K562 (cell line): ENCODE measurements around the gene CPM. TPM values are rescaled to one million over a fixed set of nuclear protein-coding genes. Genes with fewer than 3 reads are reported as not detected.

Experiments used
- ATAC-seq: fragments of 200-7000 bp; cut with Tn5 transposase; 3 replicates; pipeline ENCODE4 v1.9.1; 2020; ENCODE audit warnings: moderate library complexity
- BruUV-seq: library from RNA; stranded (reverse); fragments of 400-500 nt; replicated peaks from 2 replicates; lab custom pipeline; 2021; lab: Mats Ljungman, UMichigan
- CTCF ChIA-PET: fragments of 300-600 bp; formaldehyde crosslinking; extraction: SDS; loops from one replicate; lab custom pipeline; 2021; ENCODE audit warnings: low intra/inter-chr PET ratio; lab: Yijun Ruan, JAX
- POLR2A ChIA-PET: fragments of 300-600, 350-650 bp; sonication (Branson Sonifier 250); formaldehyde crosslinking; extraction: SDS; loops from one replicate; lab custom pipeline; 2021; ENCODE audit warnings: antibody characterized with exemption, inconsistent platforms; lab: Yijun Ruan, JAX
- DNase-seq, 4 experiments: peaks; one replicate each; pipeline versions ENCODE4 v3.0.0 to v3.0.0-alpha.2; 2011 to 2018; ENCODE audit warnings: low spot score in 3 of 4, mixed read lengths in 3 of 4; ENCODE audit errors: extremely low read depth in 1 of 4
- FAIRE-seq: peaks from 2 replicates; lab custom pipeline; 2011; peaks lifted over from hg19 to GRCh38; lab: Jason Lieb, UNC
- H2AFZ ChIP-seq: 2 replicates; pipeline ENCODE4 v1.6.0; 2011; ENCODE audit warnings: low read depth, low read length, control low read depth, inconsistent platforms
- H3K27ac ChIP-seq: fragments of 200-600 bp; 3 replicates; pipeline ENCODE4 v1.8.0; 2011; ENCODE audit warnings: low read depth, mild to moderate bottlenecking, control low read depth, inconsistent platforms, low read length, moderate library complexity, mixed read lengths; ENCODE audit errors: extremely low read depth
- H3K27me3 ChIP-seq, 2 experiments: fragments of 300-600 bp in 1 of 2; 2 replicates in 1 of 2; 3 replicates in 1 of 2; pipeline versions ENCODE4 v1.6.0 to v1.8.0; 2011; ENCODE audit warnings: inconsistent platforms in 2 of 2, low read length in 2 of 2, mild to moderate bottlenecking in 1 of 2, mixed read lengths in 1 of 2, moderate library complexity in 1 of 2; ENCODE audit not compliant: control insufficient read depth in 2 of 2, insufficient read depth in 2 of 2
- H3K36me3 ChIP-seq: fragments of 300-600 bp; 3 replicates; pipeline ENCODE4 v1.8.0; 2011; ENCODE audit warnings: mild to moderate bottlenecking, low read length, inconsistent platforms; ENCODE audit not compliant: control insufficient read depth, insufficient read depth
- H3K4me1 ChIP-seq, 2 experiments: fragments of 200-600 bp in 1 of 2; replicated peaks in 1 of 2; 2 replicates in 1 of 2; 3 replicates in 1 of 2; pipeline versions ENCODE4 v1.5.1 to v1.8.0; 2011; ENCODE audit warnings: inconsistent platforms in 2 of 2, low read length in 2 of 2, mild to moderate bottlenecking in 1 of 2, mixed read lengths in 1 of 2, moderate library complexity in 1 of 2; ENCODE audit not compliant: control insufficient read depth in 2 of 2, insufficient read depth in 2 of 2
- H3K4me2 ChIP-seq: 2 replicates; pipeline ENCODE4 v1.6.1; 2011; ENCODE audit warnings: low read length, control low read depth, inconsistent platforms, mixed read lengths; ENCODE audit not compliant: insufficient read depth
- H3K4me3 ChIP-seq: fragments of 200-600 bp; sonication (generic), shearing (Covaris generic); 2 replicates; pipeline ENCODE4 v1.5.1; 2016; ENCODE audit warnings: control low read depth, inconsistent platforms
- H3K79me2 ChIP-seq: fragments of 200-600 bp; 3 replicates; pipeline ENCODE4 v1.8.0; 2011; ENCODE audit warnings: low read length, inconsistent platforms; ENCODE audit not compliant: control insufficient read depth, insufficient read depth
- H3K9ac ChIP-seq, 2 experiments: 2 replicates each; pipeline versions ENCODE4 v1.6.0 to v1.6.1; 2011; ENCODE audit warnings: low read depth in 2 of 2, low read length in 2 of 2, control low read depth in 1 of 2, inconsistent platforms in 1 of 2, mild to moderate bottlenecking in 1 of 2, mixed read lengths in 1 of 2; ENCODE audit not compliant: insufficient read depth in 1 of 2
- H3K9me1 ChIP-seq: one replicate; pipeline ENCODE4 v1.6.0; 2011; ENCODE audit warnings: inconsistent platforms, mild to moderate bottlenecking, low read length, moderate library complexity; ENCODE audit not compliant: control insufficient read depth, insufficient read depth
- H3K9me3 ChIP-seq: replicated peaks from 2 replicates; pipeline ENCODE4 v1.5.1; 2011; ENCODE audit warnings: low read depth, low read length, inconsistent platforms; ENCODE audit not compliant: control insufficient read depth, insufficient read depth
- H4K20me1 ChIP-seq: replicated peaks from 2 replicates; pipeline ENCODE4 v1.6.1; 2011; ENCODE audit warnings: low read length, inconsistent platforms, mixed read lengths; ENCODE audit not compliant: control insufficient read depth, insufficient read depth
- CREB1 ChIP-seq, 2 experiments: sonication (generic) in 1 of 2; formaldehyde crosslinking in 1 of 2; IDR thresholded peaks; 2 replicates each; pipeline versions ENCODE4 v1.6.1 to v1.8.0; 2012 to 2022; ENCODE audit warnings: inconsistent platforms in 1 of 2, mild to moderate bottlenecking in 1 of 2, missing genetic modification reagents in 1 of 2, moderate library complexity in 1 of 2
- ESRRB ChIP-seq: fragments of 250-450 bp; sonication (Bioruptor Pico); IDR thresholded peaks from 2 replicates; pipeline ENCODE4 v1.5.0; 2020; ENCODE audit warnings: mild to moderate bottlenecking, moderate library complexity, borderline replicate concordance
- MAFK ChIP-seq: IDR thresholded peaks from 2 replicates; pipeline ENCODE4 v1.6.1; 2011; ENCODE audit warnings: low read length, improper control_type of control experiment
- NCOR1 ChIP-seq: fragments of 450-650 bp; IDR thresholded peaks from 2 replicates; pipeline ENCODE4 v1.6.1; 2016; ENCODE audit warnings: mild to moderate bottlenecking, moderate library complexity
- NFATC3 ChIP-seq: fragments of 450-650 bp; IDR thresholded peaks from 2 replicates; pipeline ENCODE4 v1.6.1; 2017; ENCODE audit warnings: mild to moderate bottlenecking
- SNRNP70 ChIP-seq: fragments of 200-400 bp; formaldehyde crosslinking; optimal IDR thresholded peaks from 2 replicates; pipeline ENCODE3; 2017; ENCODE audit warnings: low read depth, low read length
- TAF15 ChIP-seq: fragments of 200-400 bp; formaldehyde crosslinking; IDR thresholded peaks from 2 replicates; pipeline ENCODE4 v1.6.1; 2017; ENCODE audit warnings: mild to moderate bottlenecking, low read depth, low read length, moderate library complexity
- TRIM24 ChIP-seq, 2 experiments: fragments of 450-650 bp; IDR thresholded peaks; 2 replicates each; pipeline ENCODE4 v1.6.1; 2016
- ZBED1 ChIP-seq: IDR thresholded peaks from 2 replicates; pipeline ENCODE4 v1.6.1; 2014
- ZKSCAN1 ChIP-seq: fragments of 150-350 bp; IDR thresholded peaks from 2 replicates; pipeline ENCODE4 v1.6.1; 2016; ENCODE audit warnings: low read depth, low read length
- ZNF3 ChIP-seq: fragments of 250-450 bp; sonication (Bioruptor Pico); IDR thresholded peaks from 2 replicates; pipeline ENCODE4 v1.5.0; 2021; ENCODE audit warnings: mild to moderate bottlenecking, moderate library complexity
- ZNF586 ChIP-seq: fragments of 450-650 bp; formaldehyde crosslinking; conservative IDR thresholded peaks from 2 replicates; pipeline ENCODE4 v1.4.0; 2020; ENCODE audit warnings: mild to moderate bottlenecking, moderate library complexity
- ZNF707 ChIP-seq: fragments of 250-450 bp; sonication (Bioruptor Pico); conservative IDR thresholded peaks from 2 replicates; pipeline ENCODE4 v1.8.0; 2022; ENCODE audit warnings: inconsistent platforms, mild to moderate bottlenecking, moderate library complexity
- WGBS: fragments of 100-300 bp; shearing (Covaris generic); methylation state at CpG from one replicate; pipeline ENCODE4 v1.1.6; 2016; ENCODE audit warnings: low coverage, mixed read lengths; ENCODE audit not compliant: insufficient coverage; ENCODE audit errors: missing lambda C conversion rate; 5-methylcytosine and 5-hydroxymethylcytosine counted together
- in situ Hi-C: fragments of 300-500 bp; cut with MboI; formaldehyde crosslinking; loops from 4 replicates; pipeline ENCODE4 v1.15.0; 2018; ENCODE audit warnings: inconsistent platforms, mixed read lengths
- intact Hi-C: fragments of 100-400 bp; cut with micrococcal nuclease; formaldehyde crosslinking; loops from 2 replicates; pipeline ENCODE4 v1.14.2; 2022
- polyA plus RNA-seq, 8 experiments: library from polyadenylated mRNA; depleted of rRNA in 4 of 8; stranded (reverse) in 5 of 8; unstranded in 3 of 8; fragments of >200 nt; fragmentation: Nextera tagmentation in 2 of 8; fragmentation: Illumina TruSeq in 1 of 8; extraction: Ambion mirVana in 2 of 8; extraction: Trizol in 1 of 8; gene quantifications; 2 replicates each; pipeline versions ENCODE4 v1.2.1 to v1.2.3, GENCODE V29; 2011 to 2014; ENCODE audit warnings: inconsistent platforms in 1 of 8, missing spikeins in 1 of 8
- total RNA-seq, 7 experiments: library from RNA; depleted of rRNA in 6 of 7; stranded (reverse); fragments of >200 nt in 6 of 7; fragmentation: Illumina TruSeq in 2 of 7; extraction: Trizol in 2 of 7; gene quantifications; 2 replicates each; pipeline versions ENCODE4 v1.2.1 to v1.2.3, GENCODE V29; 2011 to 2021; ENCODE audit warnings: low replicate concordance in 1 of 7
- TF ChIP-seq, protein P1 (sequence below), 3 experiments: IDR thresholded peaks in 2 of 3; conservative IDR thresholded peaks in 1 of 3; 2 replicates each; pipeline ENCODE4 v1.5.1; 2011 to 2012; ENCODE audit warnings: low read length in 3 of 3, mild to moderate bottlenecking in 3 of 3, control low read depth in 2 of 3, improper control_type of control experiment in 1 of 3, inconsistent platforms in 1 of 3, low read depth in 1 of 3, mixed read lengths in 1 of 3, moderate library complexity in 1 of 3; ENCODE audit not compliant: insufficient read depth in 2 of 3
- TF ChIP-seq, protein P2 (sequence below): sonication (generic); formaldehyde crosslinking; IDR thresholded peaks from 2 replicates; pipeline ENCODE4 v1.8.1; 2023; ENCODE audit warnings: mild to moderate bottlenecking, missing genetic modification reagents, moderate library complexity

The CPM gene
- total and polyA plus RNA-seq, 9 of the 15 experiments (the other 6 are each of a cell fraction or from before 2014, with no cell fraction given), result 0.31 TPM; not detected in 8

DNA sequence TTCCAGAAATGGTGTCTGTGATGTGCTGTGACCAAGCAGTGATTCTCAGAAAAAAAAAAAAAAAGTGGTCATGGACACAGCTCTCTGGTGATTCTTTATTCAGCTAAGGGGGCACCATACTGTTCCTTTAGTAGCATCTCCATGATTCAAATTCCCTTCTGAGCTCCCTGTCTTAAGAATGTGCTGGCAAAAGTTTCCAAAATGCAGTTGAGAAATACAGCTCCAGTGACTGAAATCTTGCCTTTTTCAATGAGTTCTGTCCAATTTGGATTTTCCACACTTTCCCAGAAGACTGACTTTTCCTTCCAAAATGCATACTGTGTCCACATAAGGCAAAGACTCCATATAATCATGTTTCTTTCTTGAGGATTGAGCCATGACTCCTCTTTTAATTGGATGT lies 24.3 kb upstream of the CPM start:
- in situ Hi-C loops (no loop called here), intact Hi-C loops (no loop called here)
- no peak for DNase-seq
- Histone ChIP-seq H4K20me1 (no peaks in the 10 kb centered on the region), H3K4me1 (no peaks in the 10 kb centered on the region), H3K9me1 (no peaks in the 10 kb centered on the region), H3K36me3 (no peaks in the 10 kb centered on the region), H3K4me2 (no peak overlapping the region)
- no TSS peak for BruUV-seq
- POLR2A ChIA-PET, result interaction anchor here (0.6 kb wide), 2 partner anchors 143 to 407 kb away, joined by 3 to 4 read pairs; no protein-coding TSS in a partner anchor
- TF ChIP-seq TRIM24 (IDR thresholded peaks at IDR 0.05) (no peak), CREB1 (IDR thresholded peaks at IDR 0.05) (no peak), CREB1 (CRISPR knock-in tag; IDR thresholded peaks at IDR 0.05) (no peak)
- TF ChIP-seq, all 486 proteins: peak for 0
- Histone ChIP-seq H3K79me2 (no peaks in the 10 kb centered on the region), H3K9me3 (no peaks in the 10 kb centered on the region), H3K27me3 (no peaks in the 10 kb centered on the region), H2AFZ (no peak overlapping the region), H3K9ac (no peak overlapping the region), H3K4me3 (no peak overlapping the region), H3K27ac (no peak overlapping the region)
- FAIRE-seq, result no peak
- CTCF ChIA-PET, result interaction anchor here (0.7 kb wide), 1 partner anchor 89 kb away, joined by 3 read pairs; no protein-coding TSS in a partner anchor
- no peak for ATAC-seq

DNA sequence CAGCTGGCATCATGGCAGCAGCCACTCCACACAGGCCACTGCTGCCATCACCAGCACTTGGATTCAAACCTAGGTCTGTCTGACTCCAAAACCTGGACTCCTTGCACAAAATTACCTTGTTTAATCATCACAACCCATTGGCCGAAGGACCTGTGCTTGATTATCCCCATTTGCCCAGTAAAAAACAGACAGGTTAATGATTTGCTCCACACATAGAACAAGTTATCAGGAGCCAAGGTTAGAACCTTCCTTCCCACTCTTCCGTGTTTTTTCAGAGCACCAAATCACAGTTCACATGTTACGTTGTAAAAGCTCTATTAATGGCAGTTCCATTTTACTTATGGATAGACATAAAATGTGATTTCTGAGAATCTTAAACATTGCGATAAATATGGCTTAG lies 23.5 kb upstream of the CPM start:
- ATAC-seq (no peak), FAIRE-seq (no peak), DNase-seq (no peak)
- Histone ChIP-seq H3K4me2 (no peak overlapping the region), H3K27me3 (no peaks in the 10 kb centered on the region), H3K4me1 (no peaks in the 10 kb centered on the region), H3K36me3 (no peaks in the 10 kb centered on the region), H4K20me1 (no peaks in the 10 kb centered on the region), H2AFZ (no peak overlapping the region), H3K9me3 (no peaks in the 10 kb centered on the region), H3K79me2 (no peaks in the 10 kb centered on the region), H3K4me3 (no peak overlapping the region), H3K27ac (no peak overlapping the region), H3K9me1 (no peaks in the 10 kb centered on the region), H3K9ac (no peak overlapping the region)
- TF ChIP-seq, protein P1, sequence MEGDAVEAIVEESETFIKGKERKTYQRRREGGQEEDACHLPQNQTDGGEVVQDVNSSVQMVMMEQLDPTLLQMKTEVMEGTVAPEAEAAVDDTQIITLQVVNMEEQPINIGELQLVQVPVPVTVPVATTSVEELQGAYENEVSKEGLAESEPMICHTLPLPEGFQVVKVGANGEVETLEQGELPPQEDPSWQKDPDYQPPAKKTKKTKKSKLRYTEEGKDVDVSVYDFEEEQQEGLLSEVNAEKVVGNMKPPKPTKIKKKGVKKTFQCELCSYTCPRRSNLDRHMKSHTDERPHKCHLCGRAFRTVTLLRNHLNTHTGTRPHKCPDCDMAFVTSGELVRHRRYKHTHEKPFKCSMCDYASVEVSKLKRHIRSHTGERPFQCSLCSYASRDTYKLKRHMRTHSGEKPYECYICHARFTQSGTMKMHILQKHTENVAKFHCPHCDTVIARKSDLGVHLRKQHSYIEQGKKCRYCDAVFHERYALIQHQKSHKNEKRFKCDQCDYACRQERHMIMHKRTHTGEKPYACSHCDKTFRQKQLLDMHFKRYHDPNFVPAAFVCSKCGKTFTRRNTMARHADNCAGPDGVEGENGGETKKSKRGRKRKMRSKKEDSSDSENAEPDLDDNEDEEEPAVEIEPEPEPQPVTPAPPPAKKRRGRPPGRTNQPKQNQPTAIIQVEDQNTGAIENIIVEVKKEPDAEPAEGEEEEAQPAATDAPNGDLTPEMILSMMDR (IDR thresholded peaks at IDR 0.05 in 2 of 3, conservative IDR thresholded peaks at IDR 0.05 in 1 of 3; ENCODE audit: insufficient read depth in 2 of 3, low read depth in 1 of 3, low read length in 3 of 3), result no peak
- TF ChIP-seq ZNF586 (no peak), SNRNP70 (no peak), ZKSCAN1 (no peak), TAF15 (no peak), ZBED1 (no peak), ESRRB (CRISPR knock-in tag) (no peak), MAFK (no peak), NCOR1 (no peak), ZNF707 (CRISPR knock-in tag) (no peak), ZNF3 (CRISPR knock-in tag) (no peak), NFATC3 (no peak)
- TF ChIP-seq, protein P2, sequence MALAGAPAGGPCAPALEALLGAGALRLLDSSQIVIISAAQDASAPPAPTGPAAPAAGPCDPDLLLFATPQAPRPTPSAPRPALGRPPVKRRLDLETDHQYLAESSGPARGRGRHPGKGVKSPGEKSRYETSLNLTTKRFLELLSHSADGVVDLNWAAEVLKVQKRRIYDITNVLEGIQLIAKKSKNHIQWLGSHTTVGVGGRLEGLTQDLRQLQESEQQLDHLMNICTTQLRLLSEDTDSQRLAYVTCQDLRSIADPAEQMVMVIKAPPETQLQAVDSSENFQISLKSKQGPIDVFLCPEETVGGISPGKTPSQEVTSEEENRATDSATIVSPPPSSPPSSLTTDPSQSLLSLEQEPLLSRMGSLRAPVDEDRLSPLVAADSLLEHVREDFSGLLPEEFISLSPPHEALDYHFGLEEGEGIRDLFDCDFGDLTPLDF (CRISPR knock-in tag), result no peak
- in situ Hi-C loops (no loop called here), intact Hi-C loops (no loop called here)
- ChIA-PET POLR2A (no interaction called here), CTCF (interaction anchor here (0.7 kb wide), 1 partner anchor 90 kb away, joined by 3 read pairs; no protein-coding TSS in a partner anchor)
- no TSS peak for BruUV-seq
- WGBS, result 0% methylated on average over 4 of the region's 4 CpGs
